Mesenchymal stem cell (in vitro differentiated cells and primary cell): Measurements from ENCODE around the gene SLC9A9.

Experiments
- DNase-seq: peaks from one replicate; pipeline ENCODE4 v3.0.0-alpha.2; 2013
- H2AFZ ChIP-seq: one replicate; pipeline ENCODE4 v1.6.1; 2013; ENCODE audit warnings: low read depth, mild to moderate bottlenecking, control low read depth, inconsistent platforms, low read length, moderate library complexity
- H2AK5ac ChIP-seq: 2 replicates; pipeline ENCODE4 v1.6.1; 2013; ENCODE audit warnings: low read length, moderate library complexity, mild to moderate bottlenecking, inconsistent platforms; ENCODE audit not compliant: severe bottlenecking
- H2BK120ac ChIP-seq: one replicate; pipeline ENCODE4 v1.6.1; 2013; ENCODE audit warnings: low read depth, mild to moderate bottlenecking, inconsistent platforms, low read length, moderate library complexity
- H2BK12ac ChIP-seq, 2 experiments: one replicate each; pipeline ENCODE4 v1.6.1; 2013; ENCODE audit warnings: inconsistent platforms in 2 of 2, low read length in 2 of 2, mild to moderate bottlenecking in 2 of 2, moderate library complexity in 2 of 2, control low read depth in 1 of 2
- H2BK15ac ChIP-seq: one replicate; pipeline ENCODE4 v1.6.1; 2013; ENCODE audit warnings: mild to moderate bottlenecking, low read depth, inconsistent platforms; ENCODE audit not compliant: poor library complexity, severe bottlenecking
- H2BK5ac ChIP-seq: 2 replicates; pipeline ENCODE4 v1.6.1; 2013; ENCODE audit warnings: low read depth, mild to moderate bottlenecking, low read length, control low read depth, inconsistent platforms; ENCODE audit not compliant: poor library complexity, severe bottlenecking
- H3K14ac ChIP-seq, 2 experiments: one replicate each; pipeline ENCODE4 v1.6.1; 2013; ENCODE audit warnings: inconsistent platforms in 2 of 2, low read length in 2 of 2, control low read depth in 1 of 2, mild to moderate bottlenecking in 1 of 2, moderate library complexity in 1 of 2
- H3K18ac ChIP-seq, 2 experiments: one replicate each; pipeline ENCODE4 v1.6.1; 2013; ENCODE audit warnings: inconsistent platforms in 2 of 2, low read length in 2 of 2, control low read depth in 1 of 2, low read depth in 1 of 2, mild to moderate bottlenecking in 1 of 2
- H3K23ac ChIP-seq, 2 experiments: one replicate each; pipeline ENCODE4 v1.6.1; 2013; ENCODE audit warnings: inconsistent platforms in 2 of 2, low read length in 2 of 2, mild to moderate bottlenecking in 2 of 2, moderate library complexity in 2 of 2, control low read depth in 1 of 2
- H3K27ac ChIP-seq: 2 replicates; pipeline ENCODE4 v1.5.1; 2013; ENCODE audit warnings: mild to moderate bottlenecking, moderate library complexity, low read length, control low read depth, inconsistent platforms; ENCODE audit not compliant: poor library complexity, severe bottlenecking
- H3K27me3 ChIP-seq, 2 experiments: 2 replicates each; pipeline versions ENCODE4 v1.6.1 to v1.7.0; 2013; ENCODE audit warnings: low read length in 2 of 2, mild to moderate bottlenecking in 2 of 2, moderate library complexity in 2 of 2, control low read depth in 1 of 2, inconsistent platforms in 1 of 2; ENCODE audit not compliant: control insufficient read depth in 1 of 2, insufficient read depth in 1 of 2
- H3K36me3 ChIP-seq, 2 experiments: 2 replicates each; pipeline versions ENCODE4 v1.6.1 to v1.7.0; 2013; ENCODE audit warnings: low read length in 2 of 2, control low read depth in 1 of 2, inconsistent platforms in 1 of 2, low read depth in 1 of 2, mild to moderate bottlenecking in 1 of 2; ENCODE audit not compliant: insufficient read depth in 2 of 2, control insufficient read depth in 1 of 2
- H3K4ac ChIP-seq, 2 experiments: one replicate each; pipeline ENCODE4 v1.6.1; 2013; ENCODE audit warnings: inconsistent platforms in 2 of 2, low read length in 2 of 2, mild to moderate bottlenecking in 2 of 2, moderate library complexity in 2 of 2, control low read depth in 1 of 2, low read depth in 1 of 2
- H3K4me1 ChIP-seq: 2 replicates; pipeline ENCODE4 v1.6.1; 2013; ENCODE audit warnings: low read depth, low read length, control low read depth; ENCODE audit not compliant: control insufficient read depth, insufficient read depth
- H3K4me2 ChIP-seq: 2 replicates; pipeline ENCODE4 v1.6.1; 2013; ENCODE audit warnings: low read length, mild to moderate bottlenecking, inconsistent platforms; ENCODE audit not compliant: poor library complexity, severe bottlenecking
- H3K4me3 ChIP-seq, 2 experiments: 2 replicates each; pipeline versions ENCODE4 v1.5.1 to v1.7.0; 2013; ENCODE audit warnings: low read length in 2 of 2, mild to moderate bottlenecking in 2 of 2, control low read depth in 1 of 2, low read depth in 1 of 2; ENCODE audit not compliant: insufficient read depth in 1 of 2
- H3K79me1 ChIP-seq: replicated peaks from 2 replicates; pipeline ENCODE4 v1.6.1; 2013; ENCODE audit warnings: mild to moderate bottlenecking, control low read depth, low read length, inconsistent platforms; ENCODE audit not compliant: poor library complexity, severe bottlenecking
- H3K9ac ChIP-seq: 2 replicates; pipeline ENCODE4 v1.7.0; 2013; ENCODE audit warnings: mild to moderate bottlenecking, low read length, moderate library complexity
- H3K9me3 ChIP-seq: 2 replicates; pipeline ENCODE4 v1.7.0; 2013; ENCODE audit warnings: mild to moderate bottlenecking, low read length; ENCODE audit not compliant: control insufficient read depth
- H4K8ac ChIP-seq: one replicate; pipeline ENCODE4 v1.6.1; 2013; ENCODE audit warnings: inconsistent platforms, mild to moderate bottlenecking, low read length, moderate library complexity
- H4K91ac ChIP-seq: one replicate; pipeline ENCODE4 v1.6.1; 2013; ENCODE audit warnings: mild to moderate bottlenecking, low read length, inconsistent platforms
- WGBS: methylation state at CpG from one replicate; pipeline ENCODE4 v1.1.7; 2013; ENCODE audit warnings: mixed read lengths; 5-methylcytosine and 5-hydroxymethylcytosine counted together

Gene SLC9A9

DNA sequence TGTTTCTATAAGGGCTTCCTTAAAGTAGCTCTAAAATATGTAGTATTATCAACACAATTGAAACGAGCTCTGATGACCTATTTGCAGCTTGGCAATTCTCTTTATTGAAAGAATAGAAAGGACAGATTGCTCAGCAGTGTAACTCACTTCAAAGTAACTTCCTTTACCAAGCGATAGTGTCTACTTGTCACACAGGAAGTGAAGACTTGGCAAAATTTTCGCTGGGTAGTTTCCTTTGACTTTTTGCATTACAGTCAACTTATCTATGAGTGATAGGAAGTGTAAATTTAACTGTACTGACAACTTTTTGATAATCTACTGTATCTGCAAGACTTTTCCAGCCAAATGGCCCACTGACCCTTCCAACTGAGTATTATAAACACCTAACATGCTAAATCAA lies 22.8 kb downstream of the SLC9A9 start:
- WGBS = 70% methylated on average over 2 of the region's 3 CpGs
- H2BK15ac ChIP-seq = no peak overlapping the region

DNA sequence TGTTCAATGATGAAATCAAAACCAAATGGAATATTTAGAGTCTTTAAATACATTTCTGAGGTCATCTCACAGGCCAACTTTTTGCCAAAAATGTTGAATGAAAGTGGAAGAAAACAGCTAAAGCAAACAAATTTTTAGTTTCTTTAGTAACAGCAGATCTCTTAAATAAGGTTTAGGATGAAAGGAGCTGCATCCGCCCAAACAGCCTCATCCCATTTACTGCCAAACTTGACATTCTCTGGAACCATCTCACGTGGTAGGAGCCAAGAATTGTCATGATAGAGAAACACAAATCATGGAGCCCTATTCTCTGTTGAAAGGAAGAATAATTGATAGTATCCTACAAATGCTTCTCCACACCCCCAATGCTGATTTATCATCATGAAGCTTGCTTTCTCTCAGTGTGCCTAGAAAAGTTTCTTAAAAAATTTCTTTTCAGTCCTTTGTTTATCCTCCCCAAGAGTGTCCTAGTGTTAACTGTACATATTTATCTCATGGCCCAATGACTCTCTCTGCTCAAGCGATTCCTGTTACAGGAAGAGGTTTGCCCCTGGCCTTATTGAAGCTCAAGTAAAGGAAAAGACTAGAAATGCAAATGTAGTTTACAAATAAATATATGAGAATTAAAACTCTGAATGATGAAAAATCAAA lies 23.4 kb downstream of the SLC9A9 start:
- Histone ChIP-seq H3K4ac (no peak overlapping the region), H3K36me3 (no peaks in the 10 kb centered on the region), H4K91ac (no peak overlapping the region), H3K79me1 (no peaks in the 10 kb centered on the region), H2BK5ac (no peak overlapping the region), H2AFZ (no peak overlapping the region), H3K4me1 (peaks cover 8% of the 10 kb centered on the region), H3K27ac (no peak overlapping the region), H3K23ac (no peak overlapping the region), H3K27me3 (no peaks in the 10 kb centered on the region), H3K9me3 (no peaks in the 10 kb centered on the region), H2BK12ac (no peak overlapping the region), H2BK15ac (no peak overlapping the region), H4K8ac (no peak overlapping the region), H3K4me2 (no peak overlapping the region), H3K14ac (no peak overlapping the region), H2BK120ac (no peak overlapping the region), H3K9ac (peak overlapping the region; percentile 15), H3K18ac (no peak overlapping the region), H3K4me3 (no peak overlapping the region), H2AK5ac (no peak overlapping the region)
- no peak for DNase-seq
- whole genome bisulfite sequencing = 100% methylated on average over 1 of the region's 3 CpGs

More for the DNA sequence above, 22.8 kb downstream of the SLC9A9 start:
- no peak overlapping the region for H4K8ac ChIP-seq
- no peak overlapping the region for H2AFZ ChIP-seq
- H3K4ac ChIP-seq = no peak overlapping the region
- H4K91ac ChIP-seq = no peak overlapping the region
- no peak overlapping the region for H2BK12ac ChIP-seq
- no peak overlapping the region for H3K18ac ChIP-seq
- no peaks in the 10 kb centered on the region for H3K36me3 ChIP-seq
- peaks cover 6% of the 10 kb centered on the region for H3K4me1 ChIP-seq
- no peak overlapping the region for H2BK120ac ChIP-seq
- H3K9ac ChIP-seq = no peak overlapping the region
- H3K79me1 ChIP-seq = no peaks in the 10 kb centered on the region
- H3K14ac ChIP-seq = no peak overlapping the region
- H3K27ac ChIP-seq = no peak overlapping the region
- H3K4me3 ChIP-seq = no peak overlapping the region
- no peak overlapping the region for H3K23ac ChIP-seq
- no peak overlapping the region for H2AK5ac ChIP-seq
- H3K4me2 ChIP-seq = no peak overlapping the region
- no peak overlapping the region for H2BK5ac ChIP-seq
- H3K27me3 ChIP-seq = no peaks in the 10 kb centered on the region
- no peak for DNase-seq
- no peaks in the 10 kb centered on the region for H3K9me3 ChIP-seq

GRCh38 chr3:143822798-143823197 lies 25.5 kb downstream of the SLC9A9 start:
- Histone ChIP-seq H4K91ac (no peak overlapping the region), H3K4me3 (no peak overlapping the region), H3K4ac (no peak overlapping the region), H3K23ac (no peak overlapping the region), H2AK5ac (no peak overlapping the region), H4K8ac (no peak overlapping the region), H3K36me3 (no peaks in the 10 kb centered on the region), H3K4me1 (peaks cover 8% of the 10 kb centered on the region), H2BK5ac (no peak overlapping the region), H3K18ac (no peak overlapping the region), H3K9ac (no peak overlapping the region), H3K79me1 (no peaks in the 10 kb centered on the region), H3K27me3 (no peaks in the 10 kb centered on the region), H3K14ac (no peak overlapping the region), H3K9me3 (no peaks in the 10 kb centered on the region), H3K4me2 (no peak overlapping the region), H2BK15ac (no peak overlapping the region), H2BK12ac (no peak overlapping the region), H2BK120ac (no peak overlapping the region), H3K27ac (no peak overlapping the region), H2AFZ (no peak overlapping the region)
- DNase-seq = no peak
- 46% methylated on average over 1 of the region's 1 CpG for WGBS

- Histone ChIP-seq H3K4ac (no peak overlapping the region), H3K9ac (no peak overlapping the region), H3K14ac (peak overlapping the region in 1 of 2 experiments; percentile 7), H2BK120ac (peak overlapping the region; percentile 57), H3K36me3 (no peaks in the 10 kb centered on the region), H3K4me2 (no peak overlapping the region), H3K4me1 (peaks cover 8% of the 10 kb centered on the region), H2BK12ac (peak overlapping the region; percentile 37 to 38), H3K27ac (no peak overlapping the region), H4K91ac (no peak overlapping the region), H2AK5ac (no peak overlapping the region), H2AFZ (no peak overlapping the region), H3K4me3 (no peak overlapping the region), H3K27me3 (no peaks in the 10 kb centered on the region), H3K18ac (peak overlapping the region; percentile 28 to 78), H3K23ac (no peak overlapping the region), H3K9me3 (no peaks in the 10 kb centered on the region), H4K8ac (no peak overlapping the region), H2BK5ac (no peak overlapping the region), H2BK15ac (no peak overlapping the region), H3K79me1 (no peaks in the 10 kb centered on the region)
- DNase-seq = no peak
- WGBS = 56% methylated on average over 3 of the region's 3 CpGs
Observed at GRCh38 chr3:143822374-143822773, 25.9 kb downstream of the SLC9A9 start.
